GM19240 (cell line): ENCODE measurements around the gene CACNA1B.
"Not testable (repeated sequence)": the region's sequence is repeated elsewhere in the genome, so short reads cannot be mapped to it uniquely, and the experiment has no call there.

ENCODE experiments used
- DNase-seq: peaks from one replicate; pipeline ENCODE4 v3.0.0; 2011; ENCODE audit warnings: low spot score; ENCODE audit not compliant: insufficient read length

CACNA1B gene

GRCh38 chr9:137877506-137878122 is at the start of gene CACNA1B:
Gene CACNA1B (plus strand): TSS chr9:137877782. CDS start chr9:137877934, 152 bp downstream.
- DNase-seq, result not testable (repeated sequence)

- no peak for DNase-seq
Observed at GRCh38 chr9:137827908-137828526, 49.6 kb upstream of the CACNA1B start.

- DNase-seq, result no peak
Observed at GRCh38 chr9:137828527-137829259, 48.9 kb upstream of the CACNA1B start.

GRCh38 chr9:137829260-137829996 is 48.2 kb upstream of the CACNA1B start:
- no peak for DNase-seq

GRCh38 chr9:137832191-137832700 is 45.3 kb upstream of the CACNA1B start:
- no peak for DNase-seq

GRCh38 chr9:137832830-137833590 is 44.6 kb upstream of the CACNA1B start:
- DNase-seq, result no peak

- no peak for DNase-seq
Observed at GRCh38 chr9:137833721-137834613, 43.6 kb upstream of the CACNA1B start.

- DNase-seq, result no peak
Observed at GRCh38 chr9:137834846-137835546, 42.6 kb upstream of the CACNA1B start.

- DNase-seq, result no peak
Observed at GRCh38 chr9:137836151-137836830, 41.3 kb upstream of the CACNA1B start.

GRCh38 chr9:137836831-137837241 is 40.7 kb upstream of the CACNA1B start:
- no peak for DNase-seq

- DNase-seq, result no peak
Observed at GRCh38 chr9:137837345-137838278, 40.0 kb upstream of the CACNA1B start.

GRCh38 chr9:137838576-137838975 is 39.0 kb upstream of the CACNA1B start:
- DNase-seq, result no peak

- DNase-seq, result no peak
Observed at GRCh38 chr9:137843355-137843754, 34.2 kb upstream of the CACNA1B start.

GRCh38 chr9:137851516-137852267 is 25.9 kb upstream of the CACNA1B start:
- DNase-seq, result no peak

- DNase-seq, result no peak
Observed at GRCh38 chr9:137853392-137853995, 24.1 kb upstream of the CACNA1B start.

- no peak for DNase-seq
Observed at GRCh38 chr9:137860361-137860760, 17.2 kb upstream of the CACNA1B start.
